Measurements from ENCODE around the gene TSPOAP1.

DNA sequence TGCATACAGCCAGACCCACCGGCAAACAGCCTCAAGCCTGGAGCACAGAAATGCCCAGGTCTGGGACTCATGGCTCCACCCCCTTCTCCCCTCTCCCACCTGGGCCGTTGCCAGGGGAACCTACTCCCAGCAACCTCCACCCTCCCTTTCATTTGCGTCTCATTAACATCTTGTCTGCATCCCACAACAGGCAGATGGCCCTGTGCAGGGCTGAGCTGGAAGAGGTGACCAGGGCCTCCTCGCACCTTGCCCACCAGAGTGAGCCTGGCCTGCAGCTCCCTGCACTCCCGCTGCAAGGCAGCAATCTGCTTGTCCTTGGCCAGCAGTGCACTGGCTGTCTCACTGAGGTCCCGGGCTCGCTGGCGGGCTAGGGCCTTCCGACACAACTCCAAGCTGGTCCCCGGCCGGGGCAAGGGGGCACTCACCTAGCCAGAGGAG lies 3.3 kb downstream of the TSPOAP1 start:
- TF ChIP-seq EZH2 (IDR thresholded peaks at IDR 0.05; ENCODE audit: insufficient read depth, low read length): no peak
- TF ChIP-seq, protein P1, sequence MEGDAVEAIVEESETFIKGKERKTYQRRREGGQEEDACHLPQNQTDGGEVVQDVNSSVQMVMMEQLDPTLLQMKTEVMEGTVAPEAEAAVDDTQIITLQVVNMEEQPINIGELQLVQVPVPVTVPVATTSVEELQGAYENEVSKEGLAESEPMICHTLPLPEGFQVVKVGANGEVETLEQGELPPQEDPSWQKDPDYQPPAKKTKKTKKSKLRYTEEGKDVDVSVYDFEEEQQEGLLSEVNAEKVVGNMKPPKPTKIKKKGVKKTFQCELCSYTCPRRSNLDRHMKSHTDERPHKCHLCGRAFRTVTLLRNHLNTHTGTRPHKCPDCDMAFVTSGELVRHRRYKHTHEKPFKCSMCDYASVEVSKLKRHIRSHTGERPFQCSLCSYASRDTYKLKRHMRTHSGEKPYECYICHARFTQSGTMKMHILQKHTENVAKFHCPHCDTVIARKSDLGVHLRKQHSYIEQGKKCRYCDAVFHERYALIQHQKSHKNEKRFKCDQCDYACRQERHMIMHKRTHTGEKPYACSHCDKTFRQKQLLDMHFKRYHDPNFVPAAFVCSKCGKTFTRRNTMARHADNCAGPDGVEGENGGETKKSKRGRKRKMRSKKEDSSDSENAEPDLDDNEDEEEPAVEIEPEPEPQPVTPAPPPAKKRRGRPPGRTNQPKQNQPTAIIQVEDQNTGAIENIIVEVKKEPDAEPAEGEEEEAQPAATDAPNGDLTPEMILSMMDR (IDR thresholded peaks at IDR 0.05; ENCODE audit: insufficient read depth, low read depth, low read length): no peak
